Kidney epithelial cell (primary cell): ENCODE results near the gene SLC22A6. TPM values are rescaled to one million over a fixed set of nuclear protein-coding genes. Genes with fewer than 3 reads are reported as not detected.

ENCODE experiments used
- DNase-seq: peaks from one replicate; pipeline ENCODE4 v3.0.0-alpha.2; 2010; ENCODE audit warnings: low read depth
- H3K27me3 ChIP-seq: 2 replicates; pipeline ENCODE4 v1.6.0; 2011; ENCODE audit warnings: low read length; ENCODE audit not compliant: control insufficient read depth, insufficient read depth
- H3K36me3 ChIP-seq: 2 replicates; pipeline ENCODE4 v1.5.1; 2011; ENCODE audit warnings: low read length; ENCODE audit not compliant: control insufficient read depth, insufficient read depth
- H3K4me3 ChIP-seq: 2 replicates; pipeline ENCODE4 v1.5.1; 2011; ENCODE audit warnings: low read depth, mild to moderate bottlenecking, control low read depth, low read length
- total RNA-seq: library from RNA; depleted of rRNA; stranded (reverse); fragments of >200 nt; gene quantifications from 2 replicates; pipeline ENCODE4 v1.2.3, GENCODE V29; 2015
- TF ChIP-seq, protein P1 (sequence below): IDR thresholded peaks from 2 replicates; pipeline ENCODE4 v1.5.1; 2011; ENCODE audit warnings: mild to moderate bottlenecking, moderate library complexity, low read length, control low read depth, inconsistent platforms; ENCODE audit not compliant: insufficient read depth, poor library complexity, severe bottlenecking

Gene SLC22A6
- total RNA-seq, 1 donor from 2014 or later: not detected

DNA sequence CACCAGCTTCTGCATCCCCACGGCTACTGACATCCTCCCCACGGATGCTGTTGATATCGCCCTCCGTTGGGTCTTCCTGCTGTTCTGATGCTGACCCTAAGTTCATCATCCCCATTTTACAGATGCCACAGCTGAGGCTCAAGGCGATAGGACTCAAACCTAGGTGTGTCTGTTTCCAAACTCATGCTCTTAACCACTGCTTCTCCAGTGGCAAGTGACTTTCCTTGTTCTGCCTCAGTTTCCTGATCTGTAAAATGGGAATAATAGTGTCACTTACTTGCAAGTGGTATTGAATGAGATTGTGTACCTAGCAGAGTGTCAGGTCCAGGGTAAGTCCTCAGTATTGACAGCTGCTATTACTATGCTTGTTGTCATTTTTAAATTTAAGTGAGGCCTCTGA, 14.4 kb upstream of the SLC22A6 start:
- no peak overlapping the region for H3K4me3 ChIP-seq
- no peak for DNase-seq
- TF ChIP-seq, protein P1, sequence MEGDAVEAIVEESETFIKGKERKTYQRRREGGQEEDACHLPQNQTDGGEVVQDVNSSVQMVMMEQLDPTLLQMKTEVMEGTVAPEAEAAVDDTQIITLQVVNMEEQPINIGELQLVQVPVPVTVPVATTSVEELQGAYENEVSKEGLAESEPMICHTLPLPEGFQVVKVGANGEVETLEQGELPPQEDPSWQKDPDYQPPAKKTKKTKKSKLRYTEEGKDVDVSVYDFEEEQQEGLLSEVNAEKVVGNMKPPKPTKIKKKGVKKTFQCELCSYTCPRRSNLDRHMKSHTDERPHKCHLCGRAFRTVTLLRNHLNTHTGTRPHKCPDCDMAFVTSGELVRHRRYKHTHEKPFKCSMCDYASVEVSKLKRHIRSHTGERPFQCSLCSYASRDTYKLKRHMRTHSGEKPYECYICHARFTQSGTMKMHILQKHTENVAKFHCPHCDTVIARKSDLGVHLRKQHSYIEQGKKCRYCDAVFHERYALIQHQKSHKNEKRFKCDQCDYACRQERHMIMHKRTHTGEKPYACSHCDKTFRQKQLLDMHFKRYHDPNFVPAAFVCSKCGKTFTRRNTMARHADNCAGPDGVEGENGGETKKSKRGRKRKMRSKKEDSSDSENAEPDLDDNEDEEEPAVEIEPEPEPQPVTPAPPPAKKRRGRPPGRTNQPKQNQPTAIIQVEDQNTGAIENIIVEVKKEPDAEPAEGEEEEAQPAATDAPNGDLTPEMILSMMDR: no peak
- no peaks in the 10 kb centered on the region for H3K36me3 ChIP-seq
- no peaks in the 10 kb centered on the region for H3K27me3 ChIP-seq

DNA sequence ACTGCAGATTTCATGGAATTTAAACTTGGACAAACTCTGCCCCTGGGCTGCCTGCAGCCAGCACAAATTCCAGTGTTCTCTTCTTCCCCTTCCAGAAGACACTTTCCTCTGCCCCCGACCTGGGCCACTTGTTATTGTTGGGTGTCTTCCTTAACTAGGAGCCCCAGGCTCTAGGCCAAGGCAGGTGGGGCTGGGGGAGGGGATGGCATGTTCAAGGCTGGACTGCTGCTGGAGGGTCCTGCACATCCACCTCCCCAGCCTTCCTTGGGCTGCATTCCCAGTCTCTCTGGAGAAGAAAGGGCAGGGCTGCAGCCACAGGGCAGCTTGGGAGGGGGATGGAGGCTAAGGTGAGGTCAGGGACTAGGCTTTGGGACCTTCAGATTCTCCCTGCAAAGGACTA, 11.5 kb upstream of the SLC22A6 start:
- TF ChIP-seq, protein P1: no peak
- no peak for DNase-seq

DNA sequence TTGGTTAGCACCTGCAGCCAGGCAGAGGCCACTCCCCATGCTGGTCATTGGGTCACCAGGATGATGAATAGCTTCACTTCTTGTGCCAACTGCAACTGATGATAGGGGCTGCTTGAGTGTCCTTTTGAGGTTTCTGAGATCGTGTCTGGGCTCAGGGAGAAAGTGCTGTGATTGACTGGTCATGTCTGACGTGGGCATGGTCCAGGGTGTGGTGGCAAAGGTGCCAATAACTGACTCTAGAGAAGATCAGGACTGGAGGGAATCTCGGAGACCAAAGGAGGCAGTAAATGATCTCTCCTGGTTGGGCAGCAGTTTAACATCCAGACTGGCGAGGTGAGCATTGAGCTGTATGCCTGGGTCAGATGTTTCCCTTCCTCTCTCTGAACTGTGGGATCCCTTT, 10.0 kb upstream of the SLC22A6 start:
- TF ChIP-seq, protein P1: no peak
- Histone ChIP-seq H3K27me3 (no peaks in the 10 kb centered on the region), H3K4me3 (no peak overlapping the region)

More for the DNA sequence above, 11.5 kb upstream of the SLC22A6 start:
- Histone ChIP-seq H3K27me3 (no peaks in the 10 kb centered on the region), H3K36me3 (no peaks in the 10 kb centered on the region), H3K4me3 (no peak overlapping the region)

DNA sequence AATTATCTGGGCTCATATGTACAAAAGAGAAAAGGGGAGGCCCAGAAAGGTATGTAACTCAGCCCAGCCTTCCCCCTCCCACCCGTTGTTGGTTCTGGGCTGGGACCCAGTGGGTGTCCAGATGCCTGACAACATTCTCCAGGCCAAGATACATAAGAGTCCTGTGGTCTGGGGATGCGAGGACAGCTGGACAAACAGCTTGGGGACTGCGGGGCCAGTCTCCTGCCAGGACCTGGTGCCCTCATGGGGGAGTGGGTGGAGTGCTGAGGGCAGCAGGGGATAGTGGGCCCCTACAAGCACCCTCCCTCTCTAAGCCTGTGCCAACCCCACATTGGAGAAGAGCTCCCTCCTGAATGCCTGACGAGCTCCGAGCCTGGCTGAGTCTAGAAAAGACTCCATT, 3.5 kb upstream of the SLC22A6 start:
- DNase-seq: no peak
- Histone ChIP-seq H3K27me3 (peaks cover 12% of the 10 kb centered on the region), H3K4me3 (no peak overlapping the region), H3K36me3 (no peaks in the 10 kb centered on the region)
- TF ChIP-seq, protein P1: no peak

More for the DNA sequence above, 10.0 kb upstream of the SLC22A6 start:
- H3K36me3 ChIP-seq: no peaks in the 10 kb centered on the region
- no peak for DNase-seq

DNA sequence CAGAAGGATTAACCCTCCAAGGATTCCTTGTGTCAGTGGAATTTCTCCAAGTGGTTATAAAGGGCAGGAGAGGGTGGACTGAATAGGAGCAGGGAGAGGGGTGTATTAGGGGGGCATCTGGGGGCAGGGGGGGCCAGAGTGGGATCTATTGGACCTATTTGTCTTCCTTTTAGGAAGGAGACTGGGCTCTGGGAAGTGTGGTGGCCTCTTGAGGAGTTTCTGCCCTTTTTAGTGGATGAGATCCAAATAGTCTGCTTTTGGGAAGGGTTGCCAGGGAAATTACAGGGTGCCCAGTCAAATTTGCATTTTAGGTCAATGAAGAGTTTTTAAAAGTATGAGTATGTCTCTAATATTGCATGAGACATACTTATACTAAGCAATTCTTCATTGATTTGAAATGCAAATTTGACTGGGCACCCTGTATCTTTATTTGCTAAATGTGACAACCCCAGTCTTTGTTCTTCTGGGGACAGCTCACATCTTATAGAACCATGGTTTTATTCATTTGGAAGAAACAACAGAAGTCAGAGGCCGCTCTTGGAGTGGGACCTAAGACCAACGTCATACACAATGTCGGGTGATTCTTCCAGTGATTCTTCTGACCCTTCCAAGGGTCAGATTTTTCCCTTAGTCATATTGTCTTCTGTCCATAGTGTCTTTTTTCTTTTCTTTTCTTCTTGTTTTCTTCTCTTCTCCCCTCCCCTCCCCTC, 429 bp upstream of the SLC22A6 start:
- no peak for DNase-seq
- H3K27me3 ChIP-seq: peaks cover 13% of the 10 kb centered on the region
- TF ChIP-seq, protein P1: no peak
- no peaks in the 10 kb centered on the region for H3K36me3 ChIP-seq
- no peak overlapping the region for H3K4me3 ChIP-seq

DNA sequence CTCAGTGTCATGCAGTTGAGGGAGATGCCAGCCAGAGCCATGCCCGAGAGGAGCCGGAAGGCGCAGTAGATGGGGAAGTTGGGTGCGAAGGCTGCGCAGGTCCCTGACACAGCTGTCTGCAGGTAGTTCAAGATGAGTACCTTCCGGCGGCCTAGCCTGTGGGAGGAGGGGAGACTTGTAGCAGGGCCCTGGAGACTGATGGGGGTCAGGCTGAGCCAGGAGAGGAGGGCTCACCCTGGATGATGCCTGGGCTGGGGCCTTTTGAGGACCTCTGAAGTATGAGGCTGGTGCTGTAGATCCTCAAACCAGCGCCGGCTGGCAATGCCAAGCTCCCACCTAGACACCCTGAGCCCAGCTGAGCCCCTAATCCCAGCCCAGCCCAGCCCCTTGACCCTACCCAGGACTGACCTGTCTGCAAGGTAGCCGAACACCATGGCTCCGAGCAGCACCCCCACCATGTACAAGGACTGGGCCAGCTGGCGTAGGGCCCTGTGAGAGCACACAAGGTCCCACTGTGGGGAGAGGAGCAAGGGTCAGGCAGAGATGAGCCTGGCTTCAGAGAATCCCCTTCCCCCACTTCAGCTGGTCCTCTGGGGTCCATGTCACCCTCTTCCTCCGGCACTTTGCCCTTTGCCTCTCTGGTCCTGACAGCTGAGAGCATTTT, 1.1 kb downstream of the SLC22A6 start:
- H3K4me3 ChIP-seq: no peak overlapping the region
- H3K27me3 ChIP-seq: peaks cover 13% of the 10 kb centered on the region
- TF ChIP-seq, protein P1: no peak
- H3K36me3 ChIP-seq: no peaks in the 10 kb centered on the region
- no peak for DNase-seq
